SK-N-SH (cell line): ENCODE measurements around the gene MTTP. TPM values are rescaled to one million over a fixed set of nuclear protein-coding genes. Genes with fewer than 3 reads are reported as not detected.

ENCODE experiments used
- CTCF ChIA-PET: fragments of 300-600, 350-600 bp; formaldehyde crosslinking; extraction: SDS; loops from one replicate; lab custom pipeline; 2021; lab: Yijun Ruan, JAX
- POLR2A ChIA-PET: fragments of 350-600 bp; sonication (Branson Sonifier 250); formaldehyde crosslinking; extraction: SDS; loops from one replicate; lab custom pipeline; 2020; ENCODE audit warnings: antibody characterized with exemption, inconsistent platforms; lab: Yijun Ruan, JAX
- DNase-seq: peaks from one replicate; pipeline ENCODE4 v3.0.0; 2012
- H2AFZ ChIP-seq: fragments of 200-600 bp; sonication (generic); 2 replicates; pipeline ENCODE4 v1.8.1; 2016; ENCODE audit warnings: antibody characterized with exemption, mild to moderate bottlenecking, low read depth
- H3F3A ChIP-seq: fragments of 200-600 bp; sonication (generic); replicated peaks from 2 replicates; pipeline ENCODE3; 2016; ENCODE audit warnings: antibody characterized with exemption, mild to moderate bottlenecking; ENCODE audit not compliant: insufficient read depth
- H3K27ac ChIP-seq, 2 experiments: fragments of 200-500 bp in 1 of 2; fragments of 200-600 bp in 1 of 2; sonication (Bioruptor generic) in 1 of 2; sonication (generic), shearing (Covaris generic) in 1 of 2; 2 replicates each; pipeline versions ENCODE4 v1.5.1 to v1.6.1; 2014 to 2016; ENCODE audit warnings: low read depth in 2 of 2, inconsistent platforms in 1 of 2, low read length in 1 of 2, mild to moderate bottlenecking in 1 of 2, mixed read lengths in 1 of 2
- H3K27me3 ChIP-seq: fragments of 200-600 bp; sonication (generic), shearing (Covaris generic); 2 replicates; pipeline ENCODE4 v1.6.1; 2016; ENCODE audit warnings: mixed run types; ENCODE audit not compliant: insufficient read depth
- H3K36me3 ChIP-seq, 2 experiments: fragments of 200-500 bp in 1 of 2; fragments of 200-600 bp in 1 of 2; sonication (Bioruptor generic) in 1 of 2; sonication (generic) in 1 of 2; replicated peaks in 1 of 2; 2 replicates each; pipeline versions ENCODE3 to v1.5.1; 2014 to 2016; ENCODE audit warnings: low read length in 1 of 2, mild to moderate bottlenecking in 1 of 2; ENCODE audit not compliant: insufficient read depth in 2 of 2, control insufficient read depth in 1 of 2
- H3K4me1 ChIP-seq, 2 experiments: fragments of 200-500 bp in 1 of 2; fragments of 200-600 bp in 1 of 2; sonication (Bioruptor generic) in 1 of 2; sonication (generic), shearing (Covaris generic) in 1 of 2; 2 replicates each; pipeline versions ENCODE4 v1.5.1 to v1.6.1; 2014 to 2016; ENCODE audit warnings: low read depth in 1 of 2, low read length in 1 of 2, mixed run types in 1 of 2; ENCODE audit not compliant: insufficient read depth in 2 of 2, control insufficient read depth in 1 of 2
- H3K4me2 ChIP-seq: fragments of 200-600 bp; sonication (generic), shearing (Covaris generic); 2 replicates; pipeline ENCODE4 v1.6.1; 2017; ENCODE audit warnings: mixed run types
- H3K4me3 ChIP-seq, 2 experiments: fragments of 200-500 bp in 1 of 2; fragments of 200-600 bp in 1 of 2; sonication (Bioruptor generic) in 1 of 2; sonication (generic), shearing (Covaris generic) in 1 of 2; 2 replicates each; pipeline versions ENCODE4 v1.5.1 to v1.8.1; 2014 to 2016; ENCODE audit warnings: low read depth in 2 of 2, inconsistent platforms in 1 of 2, low read length in 1 of 2, mild to moderate bottlenecking in 1 of 2, mixed read lengths in 1 of 2, moderate library complexity in 1 of 2
- H3K79me2 ChIP-seq: fragments of 200-600 bp; sonication (generic); 2 replicates; pipeline ENCODE4 v1.8.1; 2017; ENCODE audit warnings: mild to moderate bottlenecking; ENCODE audit not compliant: insufficient read depth
- H3K9ac ChIP-seq: fragments of 200-600 bp; sonication (generic); 2 replicates; pipeline ENCODE4 v1.6.1; 2017; ENCODE audit warnings: mixed run types
- H3K9me2 ChIP-seq: fragments of 200-600 bp; sonication (generic); 2 replicates; pipeline ENCODE4 v1.6.1; 2017; ENCODE audit warnings: mixed run types
- H3K9me3 ChIP-seq: fragments of 200-600 bp; sonication (generic); 2 replicates; pipeline ENCODE4 v1.6.1; 2017; ENCODE audit warnings: mixed run types, mild to moderate bottlenecking, moderate library complexity
- H4K20me1 ChIP-seq: fragments of 200-600 bp; sonication (generic); 2 replicates; pipeline ENCODE4 v1.6.1; 2017; ENCODE audit warnings: mild to moderate bottlenecking, mixed run types; ENCODE audit not compliant: insufficient read depth
- ELF1 ChIP-seq: IDR thresholded peaks from 2 replicates; pipeline ENCODE4 v1.4.0; 2012
- EP300 ChIP-seq, 2 experiments: IDR thresholded peaks; 2 replicates each; pipeline versions ENCODE4 v1.4.0 to v1.6.1; 2012; ENCODE audit warnings: borderline replicate concordance in 1 of 2, low read depth in 1 of 2, low read length in 1 of 2
- EZH2phosphoT487 ChIP-seq: fragments of 200-600 bp; sonication (generic); IDR thresholded peaks from 2 replicates; pipeline ENCODE4 v1.6.1; 2017; ENCODE audit warnings: low read depth, mixed run types, mild to moderate bottlenecking, antibody characterized with exemption, moderate library complexity, borderline replicate concordance
- FOSL2 ChIP-seq: IDR thresholded peaks from 2 replicates; pipeline ENCODE4 v1.4.0; 2012; ENCODE audit warnings: low read depth, mild to moderate bottlenecking, moderate library complexity, borderline replicate concordance
- FOXJ3 ChIP-seq: sonication (generic); formaldehyde crosslinking; IDR thresholded peaks from 2 replicates; pipeline ENCODE4 v1.5.1; 2020; ENCODE audit warnings: mild to moderate bottlenecking, missing genetic modification reagents
- GABPA ChIP-seq: IDR thresholded peaks from 2 replicates; pipeline ENCODE4 v1.4.0; 2012; ENCODE audit warnings: low read depth, mild to moderate bottlenecking
- NRF1 ChIP-seq: IDR thresholded peaks from 2 replicates; pipeline ENCODE4 v1.6.1; 2012; ENCODE audit warnings: low read depth, mild to moderate bottlenecking, low read length
- POLR2AphosphoS5 ChIP-seq: IDR thresholded peaks from 2 replicates; pipeline ENCODE4 v1.6.1; 2012; ENCODE audit warnings: low read depth, low read length
- RAD21 ChIP-seq: IDR thresholded peaks from 2 replicates; pipeline ENCODE4 v1.6.1; 2012; ENCODE audit warnings: mild to moderate bottlenecking, low read length
- RCOR1 ChIP-seq: fragments of 150-350 bp; IDR thresholded peaks from 2 replicates; pipeline ENCODE4 v1.6.1; 2017; ENCODE audit warnings: antibody characterized with exemption, low read length
- RFX5 ChIP-seq: IDR thresholded peaks from 2 replicates; pipeline ENCODE4 v1.6.1; 2012; ENCODE audit warnings: mild to moderate bottlenecking, improper control_type of control experiment, low read length
- RXRA ChIP-seq: IDR thresholded peaks from 2 replicates; pipeline ENCODE4 v1.4.0; 2012; ENCODE audit warnings: low read depth, mild to moderate bottlenecking, borderline replicate concordance
- TAF1 ChIP-seq: IDR thresholded peaks from 2 replicates; pipeline ENCODE4 v1.6.1; 2012; ENCODE audit warnings: low read depth, mild to moderate bottlenecking, low read length, moderate library complexity, borderline replicate concordance
- WGBS: methylation state at CpG from one replicate; pipeline ENCODE4 v1.1.6; 2017; ENCODE audit warnings: low lambda C conversion rate; 5-methylcytosine and 5-hydroxymethylcytosine counted together
- polyA plus RNA-seq, 3 experiments: library from polyadenylated mRNA; depleted of rRNA; stranded (reverse); fragments of >200 nt; gene quantifications; 2 replicates each; pipeline ENCODE4 v1.2.3, GENCODE V29; 2012
- TF ChIP-seq, protein P1 (sequence below): IDR thresholded peaks from 2 replicates; pipeline ENCODE4 v1.4.0; 2012; ENCODE audit warnings: low read depth, borderline replicate concordance
- TF ChIP-seq, protein P2 (sequence below): fragments of 150-350 bp; IDR thresholded peaks from 2 replicates; pipeline ENCODE4 v1.6.1; 2016; ENCODE audit warnings: mild to moderate bottlenecking, low read depth, low read length
- TF ChIP-seq, protein P3 (sequence below): IDR thresholded peaks from 2 replicates; pipeline ENCODE4 v1.6.1; 2012; ENCODE audit warnings: mild to moderate bottlenecking, low read depth, low read length, moderate library complexity
- TF ChIP-seq, protein P4 (sequence below): fragments of 200-600 bp; sonication (generic); IDR thresholded peaks from 2 replicates; pipeline ENCODE4 v1.6.1; 2017; ENCODE audit warnings: antibody characterized with exemption, mild to moderate bottlenecking, moderate library complexity
- TF ChIP-seq, protein P5 (sequence below): IDR thresholded peaks from 2 replicates; pipeline ENCODE4; 2012

MTTP gene
- polyA plus RNA-seq, 1 of the 3 experiments (the other 2 are of a cell fraction), result not detected

DNA sequence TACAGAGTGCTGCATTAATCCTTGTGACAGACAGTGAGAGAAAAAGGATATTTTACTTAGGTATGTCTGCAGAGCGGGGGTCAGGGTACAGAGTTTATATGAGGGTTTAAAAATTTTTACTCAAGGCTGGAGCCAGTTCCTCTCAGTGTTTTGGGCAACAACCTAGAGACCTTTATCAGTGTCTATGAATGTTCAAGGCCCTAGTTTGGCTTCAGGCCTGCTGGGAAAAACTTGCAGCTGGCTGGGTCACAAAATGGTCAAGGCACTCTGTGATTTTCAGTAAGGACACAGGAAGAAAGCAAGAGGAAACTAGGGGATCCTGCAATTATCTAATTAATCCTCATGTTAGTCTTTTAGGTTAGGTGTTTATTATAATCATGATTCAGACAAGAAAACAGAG is 93.8 kb downstream of the MTTP start:
- H3K4me2 ChIP-seq, result no peak overlapping the region
- no peaks in the 10 kb centered on the region; the same call in 1 of the 2 replicates for H3K9me3 ChIP-seq
- TF ChIP-seq EZH2phosphoT487, result no peak
- no peak for TF ChIP-seq RFX5
- no peak for TF ChIP-seq NRF1
- no peak for TF ChIP-seq RCOR1
- TF ChIP-seq, protein P1, sequence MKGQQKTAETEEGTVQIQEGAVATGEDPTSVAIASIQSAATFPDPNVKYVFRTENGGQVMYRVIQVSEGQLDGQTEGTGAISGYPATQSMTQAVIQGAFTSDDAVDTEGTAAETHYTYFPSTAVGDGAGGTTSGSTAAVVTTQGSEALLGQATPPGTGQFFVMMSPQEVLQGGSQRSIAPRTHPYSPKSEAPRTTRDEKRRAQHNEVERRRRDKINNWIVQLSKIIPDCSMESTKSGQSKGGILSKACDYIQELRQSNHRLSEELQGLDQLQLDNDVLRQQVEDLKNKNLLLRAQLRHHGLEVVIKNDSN, result no peak
- no peak for TF ChIP-seq RXRA
- TF ChIP-seq FOXJ3 (CRISPR knock-in tag), result no peak
- TF ChIP-seq TAF1, result no peak
- TF ChIP-seq, protein P2, sequence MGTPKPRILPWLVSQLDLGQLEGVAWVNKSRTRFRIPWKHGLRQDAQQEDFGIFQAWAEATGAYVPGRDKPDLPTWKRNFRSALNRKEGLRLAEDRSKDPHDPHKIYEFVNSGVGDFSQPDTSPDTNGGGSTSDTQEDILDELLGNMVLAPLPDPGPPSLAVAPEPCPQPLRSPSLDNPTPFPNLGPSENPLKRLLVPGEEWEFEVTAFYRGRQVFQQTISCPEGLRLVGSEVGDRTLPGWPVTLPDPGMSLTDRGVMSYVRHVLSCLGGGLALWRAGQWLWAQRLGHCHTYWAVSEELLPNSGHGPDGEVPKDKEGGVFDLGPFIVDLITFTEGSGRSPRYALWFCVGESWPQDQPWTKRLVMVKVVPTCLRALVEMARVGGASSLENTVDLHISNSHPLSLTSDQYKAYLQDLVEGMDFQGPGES, result no peak
- no peak for TF ChIP-seq FOSL2
- TF ChIP-seq GABPA, result no peak
- TF ChIP-seq, protein P3, sequence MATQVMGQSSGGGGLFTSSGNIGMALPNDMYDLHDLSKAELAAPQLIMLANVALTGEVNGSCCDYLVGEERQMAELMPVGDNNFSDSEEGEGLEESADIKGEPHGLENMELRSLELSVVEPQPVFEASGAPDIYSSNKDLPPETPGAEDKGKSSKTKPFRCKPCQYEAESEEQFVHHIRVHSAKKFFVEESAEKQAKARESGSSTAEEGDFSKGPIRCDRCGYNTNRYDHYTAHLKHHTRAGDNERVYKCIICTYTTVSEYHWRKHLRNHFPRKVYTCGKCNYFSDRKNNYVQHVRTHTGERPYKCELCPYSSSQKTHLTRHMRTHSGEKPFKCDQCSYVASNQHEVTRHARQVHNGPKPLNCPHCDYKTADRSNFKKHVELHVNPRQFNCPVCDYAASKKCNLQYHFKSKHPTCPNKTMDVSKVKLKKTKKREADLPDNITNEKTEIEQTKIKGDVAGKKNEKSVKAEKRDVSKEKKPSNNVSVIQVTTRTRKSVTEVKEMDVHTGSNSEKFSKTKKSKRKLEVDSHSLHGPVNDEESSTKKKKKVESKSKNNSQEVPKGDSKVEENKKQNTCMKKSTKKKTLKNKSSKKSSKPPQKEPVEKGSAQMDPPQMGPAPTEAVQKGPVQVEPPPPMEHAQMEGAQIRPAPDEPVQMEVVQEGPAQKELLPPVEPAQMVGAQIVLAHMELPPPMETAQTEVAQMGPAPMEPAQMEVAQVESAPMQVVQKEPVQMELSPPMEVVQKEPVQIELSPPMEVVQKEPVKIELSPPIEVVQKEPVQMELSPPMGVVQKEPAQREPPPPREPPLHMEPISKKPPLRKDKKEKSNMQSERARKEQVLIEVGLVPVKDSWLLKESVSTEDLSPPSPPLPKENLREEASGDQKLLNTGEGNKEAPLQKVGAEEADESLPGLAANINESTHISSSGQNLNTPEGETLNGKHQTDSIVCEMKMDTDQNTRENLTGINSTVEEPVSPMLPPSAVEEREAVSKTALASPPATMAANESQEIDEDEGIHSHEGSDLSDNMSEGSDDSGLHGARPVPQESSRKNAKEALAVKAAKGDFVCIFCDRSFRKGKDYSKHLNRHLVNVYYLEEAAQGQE, result no peak
- TF ChIP-seq, protein P4, sequence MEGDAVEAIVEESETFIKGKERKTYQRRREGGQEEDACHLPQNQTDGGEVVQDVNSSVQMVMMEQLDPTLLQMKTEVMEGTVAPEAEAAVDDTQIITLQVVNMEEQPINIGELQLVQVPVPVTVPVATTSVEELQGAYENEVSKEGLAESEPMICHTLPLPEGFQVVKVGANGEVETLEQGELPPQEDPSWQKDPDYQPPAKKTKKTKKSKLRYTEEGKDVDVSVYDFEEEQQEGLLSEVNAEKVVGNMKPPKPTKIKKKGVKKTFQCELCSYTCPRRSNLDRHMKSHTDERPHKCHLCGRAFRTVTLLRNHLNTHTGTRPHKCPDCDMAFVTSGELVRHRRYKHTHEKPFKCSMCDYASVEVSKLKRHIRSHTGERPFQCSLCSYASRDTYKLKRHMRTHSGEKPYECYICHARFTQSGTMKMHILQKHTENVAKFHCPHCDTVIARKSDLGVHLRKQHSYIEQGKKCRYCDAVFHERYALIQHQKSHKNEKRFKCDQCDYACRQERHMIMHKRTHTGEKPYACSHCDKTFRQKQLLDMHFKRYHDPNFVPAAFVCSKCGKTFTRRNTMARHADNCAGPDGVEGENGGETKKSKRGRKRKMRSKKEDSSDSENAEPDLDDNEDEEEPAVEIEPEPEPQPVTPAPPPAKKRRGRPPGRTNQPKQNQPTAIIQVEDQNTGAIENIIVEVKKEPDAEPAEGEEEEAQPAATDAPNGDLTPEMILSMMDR, result no peak
- TF ChIP-seq, protein P5, sequence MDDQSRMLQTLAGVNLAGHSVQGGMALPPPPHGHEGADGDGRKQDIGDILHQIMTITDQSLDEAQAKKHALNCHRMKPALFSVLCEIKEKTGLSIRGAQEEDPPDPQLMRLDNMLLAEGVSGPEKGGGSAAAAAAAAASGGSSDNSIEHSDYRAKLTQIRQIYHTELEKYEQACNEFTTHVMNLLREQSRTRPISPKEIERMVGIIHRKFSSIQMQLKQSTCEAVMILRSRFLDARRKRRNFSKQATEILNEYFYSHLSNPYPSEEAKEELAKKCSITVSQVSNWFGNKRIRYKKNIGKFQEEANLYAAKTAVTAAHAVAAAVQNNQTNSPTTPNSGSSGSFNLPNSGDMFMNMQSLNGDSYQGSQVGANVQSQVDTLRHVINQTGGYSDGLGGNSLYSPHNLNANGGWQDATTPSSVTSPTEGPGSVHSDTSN, result no peak
- TF ChIP-seq RAD21, result no peak
- no peak for TF ChIP-seq ELF1
- no peak for TF ChIP-seq EP300 (IDR thresholded peaks at IDR 0.05; ENCODE audit: borderline replicate concordance in 1 of 2, low read depth in 1 of 2, low read length in 1 of 2)
- no peak for TF ChIP-seq POLR2AphosphoS5
- TF ChIP-seq, all 33 proteins: peak for 0
- H3F3A ChIP-seq, result no peaks in the 10 kb centered on the region
- ChIA-PET POLR2A (no interaction called here), CTCF (no interaction called here)
- H4K20me1 ChIP-seq, result no peaks in the 10 kb centered on the region
- no peaks in the 10 kb centered on the region; the same call in 1 of the 2 replicates for H3K27me3 ChIP-seq
- H3K9me2 ChIP-seq, result no peaks in the 10 kb centered on the region
- no peak overlapping the region for H3K9ac ChIP-seq
- DNase-seq, result no peak
- H3K4me3 ChIP-seq, result no peak overlapping the region
- no peak overlapping the region for H3K27ac ChIP-seq
- no peaks in the 10 kb centered on the region for H3K79me2 ChIP-seq
- H3K4me1 ChIP-seq, result no peaks in the 10 kb centered on the region
- H3K36me3 ChIP-seq, result no peaks in the 10 kb centered on the region
- WGBS, result 19% methylated on average over 1 of the region's 1 CpG
- no peak overlapping the region for H2AFZ ChIP-seq
